ENCODE results near the gene SLFN5.
"Not testable (repeated sequence)": the region's sequence is repeated elsewhere in the genome, so short reads cannot be mapped to it uniquely, and the experiment has no call there.

The SLFN5 gene

DNA sequence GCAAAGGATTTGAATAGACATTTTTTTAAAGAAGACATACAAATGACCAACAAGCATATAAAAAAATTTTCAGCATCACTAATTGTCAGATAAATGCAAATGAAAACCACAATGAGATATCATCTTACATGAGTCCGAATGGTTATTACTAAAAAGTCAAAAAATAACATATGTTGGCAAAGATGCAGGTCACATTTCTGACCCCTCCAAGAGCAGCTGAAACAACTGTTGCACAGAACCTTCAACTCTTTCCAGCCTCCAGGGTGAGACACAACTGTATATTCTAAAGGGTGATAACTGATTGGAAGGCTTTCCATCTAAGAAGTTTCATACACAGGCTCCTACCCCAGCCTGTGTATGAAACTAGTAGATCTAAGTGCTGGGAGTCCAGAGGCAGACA lies 51.9 kb downstream of the SLFN5 start:
- DNase-seq: peak; percentile 26

DNA sequence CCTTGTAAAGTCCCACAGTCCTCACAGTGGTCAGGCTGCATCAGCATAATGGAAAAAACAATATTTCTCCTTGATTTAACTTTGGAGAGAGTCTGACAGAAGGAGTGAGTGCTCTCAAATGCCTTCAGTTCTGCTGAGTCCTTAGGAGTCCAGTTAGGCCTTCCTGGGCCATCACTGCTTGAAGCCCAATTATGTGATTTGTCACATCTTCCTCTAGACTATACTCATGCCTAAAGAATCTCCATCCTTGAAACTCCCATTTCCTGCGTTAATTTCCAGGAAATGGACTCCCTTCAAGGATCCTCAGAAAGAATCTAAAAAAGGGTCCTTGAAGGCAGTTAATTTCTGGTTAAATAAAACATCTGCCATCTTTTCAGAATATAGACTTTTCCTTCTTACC lies 52.8 kb downstream of the SLFN5 start:
- peak; percentile 50 for DNase-seq

DNA sequence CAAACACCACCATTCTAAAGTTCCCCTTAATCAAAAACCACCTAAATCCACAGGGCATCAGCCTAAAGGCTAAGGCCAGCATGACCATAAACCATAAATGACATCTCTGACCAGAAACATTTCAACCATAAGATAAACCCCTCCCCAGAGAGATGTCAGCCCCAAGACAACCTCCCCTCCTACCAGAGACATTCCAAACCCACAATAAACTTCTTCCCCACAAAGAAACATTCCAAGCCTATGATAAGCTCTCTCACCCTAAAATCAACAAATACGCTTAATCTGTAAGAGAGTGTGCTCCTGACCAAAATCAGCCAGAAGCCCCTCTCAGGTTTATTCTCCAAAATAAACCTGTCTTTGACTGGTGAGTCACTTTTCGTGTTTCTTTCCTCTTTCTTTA lies 54.8 kb downstream of the SLFN5 start:
- DNase-seq: peak; percentile 48

DNA sequence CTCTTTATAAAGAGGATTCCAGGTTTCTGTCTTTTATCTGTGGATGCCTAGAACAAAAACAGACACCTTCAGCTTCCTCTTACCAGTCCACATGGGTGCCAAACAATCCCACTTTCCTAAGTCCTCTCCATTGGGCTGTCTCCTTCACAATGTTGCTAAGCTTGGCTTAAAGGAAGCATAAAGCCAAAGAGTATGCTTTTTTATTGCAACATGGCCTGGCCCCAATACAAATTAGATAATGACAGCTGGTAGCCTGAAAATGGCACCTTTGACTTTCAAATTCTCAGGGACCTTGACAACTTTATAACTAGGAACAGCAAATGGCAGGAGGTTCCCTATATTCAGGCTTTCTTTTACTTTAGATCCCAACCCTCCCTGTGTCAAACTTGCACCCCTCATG lies 55.8 kb downstream of the SLFN5 start:
- DNase-seq: no peak

DNA sequence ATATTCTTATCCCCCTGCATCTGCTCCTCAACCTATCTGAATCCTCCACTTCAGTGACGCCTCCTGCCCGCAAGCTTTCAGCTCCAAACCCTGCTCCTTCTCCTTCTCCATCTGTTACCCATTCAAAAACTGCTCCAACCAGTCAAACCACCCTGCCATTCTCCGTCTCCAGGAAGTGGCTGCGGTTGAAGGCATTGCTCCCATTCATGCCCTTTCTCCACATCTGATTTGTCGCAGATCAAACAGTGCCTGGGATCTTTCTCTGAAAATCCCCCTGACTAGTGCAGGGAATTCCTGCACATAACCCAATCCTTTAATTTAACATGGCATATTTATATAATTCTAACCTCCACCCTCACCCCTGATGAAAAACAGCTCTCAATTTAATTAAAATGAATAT lies 56.3 kb downstream of the SLFN5 start:
- no peak for DNase-seq

DNA sequence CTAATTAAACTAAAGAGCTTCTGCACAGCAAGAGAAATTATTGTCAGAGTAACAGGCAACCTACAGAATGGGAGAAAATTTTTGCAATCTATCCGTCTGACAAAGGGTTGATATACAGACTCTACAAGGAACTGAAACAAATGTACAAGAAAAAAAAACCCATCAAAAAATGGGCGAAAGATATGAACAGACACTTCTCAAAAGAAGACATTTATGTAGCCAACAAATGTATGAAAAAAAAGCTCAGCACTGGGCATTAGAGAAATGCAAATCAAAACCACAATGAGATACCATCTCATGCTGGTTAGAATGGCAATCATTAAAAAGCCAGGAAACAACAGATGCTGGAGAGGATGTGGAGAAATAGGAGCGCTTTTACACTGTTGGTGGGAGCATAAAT lies 66.5 kb downstream of the SLFN5 start:
- not testable (repeated sequence) for DNase-seq

DNA sequence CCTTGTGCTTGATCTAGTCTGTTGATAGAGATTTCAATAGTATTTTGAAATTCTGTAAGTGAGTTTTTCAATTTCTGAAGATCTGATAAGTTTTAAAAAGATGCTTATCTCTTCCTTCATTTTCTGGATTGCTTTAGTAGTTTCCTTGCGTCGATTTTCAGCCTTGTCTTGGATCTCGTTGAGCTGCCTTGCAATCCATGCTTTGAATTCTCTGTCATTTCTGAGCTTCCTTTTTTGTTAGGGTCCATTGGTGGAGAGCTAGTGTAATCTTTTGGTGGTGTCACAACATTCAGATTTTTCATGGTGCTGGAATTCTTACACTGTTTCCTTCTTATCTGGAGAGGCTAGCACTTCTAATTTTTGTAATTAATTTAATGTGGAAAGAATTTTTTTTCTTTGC lies 69.5 kb downstream of the SLFN5 start:
- DNase-seq: no peak

DNA sequence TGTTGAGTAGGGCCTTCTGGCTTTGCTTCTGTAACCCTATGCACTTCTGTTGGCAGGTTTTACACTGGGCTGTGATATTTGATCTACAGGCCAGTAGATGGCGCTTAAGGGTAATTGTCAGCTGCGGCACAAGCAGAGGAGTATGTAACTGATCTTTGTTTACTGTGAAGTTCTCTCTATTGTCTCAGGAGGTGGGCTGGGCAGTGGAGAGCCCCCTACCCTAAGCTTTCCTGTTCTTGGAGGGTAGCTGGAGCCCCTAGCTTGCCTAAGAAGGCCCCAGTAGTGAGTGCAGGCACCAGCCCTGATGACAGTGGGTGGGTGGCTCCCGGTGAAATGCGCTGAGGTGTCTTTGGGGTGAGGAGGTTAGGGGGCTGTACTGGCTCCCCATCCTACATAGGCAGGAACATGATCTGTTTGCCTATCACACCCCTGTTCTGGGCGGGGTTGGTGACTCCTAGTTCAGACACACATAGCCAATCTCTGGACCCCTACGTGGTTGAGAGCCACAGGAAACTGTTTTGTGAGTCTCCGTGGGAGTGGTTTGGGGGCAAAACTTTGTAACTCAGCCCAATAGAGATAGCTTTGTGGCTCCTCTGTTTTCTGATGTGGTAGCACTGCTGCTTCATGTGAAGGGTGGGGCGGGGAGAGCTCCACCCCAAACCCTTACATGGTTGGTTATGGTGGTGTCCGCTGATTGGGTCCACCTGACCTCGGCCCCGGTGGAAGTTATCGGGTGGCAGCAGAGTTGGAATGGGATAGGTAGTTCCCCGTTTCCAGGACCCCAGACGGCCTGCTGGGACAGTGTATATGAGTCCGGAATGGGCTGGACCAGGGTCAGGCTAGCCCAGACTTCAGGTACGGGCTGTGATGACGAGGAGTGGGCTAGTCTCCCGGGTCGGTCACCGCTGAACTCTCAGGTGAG lies 70.2 kb downstream of the SLFN5 start:
- DNase-seq: peak; percentile 67

DNA sequence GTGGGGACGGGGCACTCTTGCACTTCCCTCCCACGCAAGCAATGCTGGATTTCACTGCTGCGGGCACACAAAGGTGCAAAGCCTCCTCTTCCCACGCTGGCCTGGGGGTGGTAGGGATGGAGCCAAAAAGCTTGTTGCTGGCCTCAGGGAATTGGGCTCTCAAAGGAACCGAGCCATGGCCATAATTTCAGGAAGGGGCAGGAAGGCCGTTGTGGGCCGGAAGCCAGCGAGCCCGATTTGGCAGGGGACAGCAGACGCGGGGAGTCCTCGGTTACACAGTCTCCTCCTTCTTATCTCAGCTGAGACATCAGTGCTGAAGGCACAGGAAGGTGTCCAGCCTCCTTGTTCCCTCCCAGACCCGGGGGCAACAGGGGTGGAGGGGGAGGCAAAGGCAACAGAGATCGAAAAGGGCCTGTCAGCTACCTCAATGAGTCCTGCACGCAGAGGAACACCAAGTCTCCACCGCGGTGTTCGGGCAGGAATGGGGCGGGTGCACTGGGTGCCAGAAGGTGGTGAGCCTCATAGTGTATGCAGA lies 71.1 kb downstream of the SLFN5 start:
- no peak for DNase-seq

DNA sequence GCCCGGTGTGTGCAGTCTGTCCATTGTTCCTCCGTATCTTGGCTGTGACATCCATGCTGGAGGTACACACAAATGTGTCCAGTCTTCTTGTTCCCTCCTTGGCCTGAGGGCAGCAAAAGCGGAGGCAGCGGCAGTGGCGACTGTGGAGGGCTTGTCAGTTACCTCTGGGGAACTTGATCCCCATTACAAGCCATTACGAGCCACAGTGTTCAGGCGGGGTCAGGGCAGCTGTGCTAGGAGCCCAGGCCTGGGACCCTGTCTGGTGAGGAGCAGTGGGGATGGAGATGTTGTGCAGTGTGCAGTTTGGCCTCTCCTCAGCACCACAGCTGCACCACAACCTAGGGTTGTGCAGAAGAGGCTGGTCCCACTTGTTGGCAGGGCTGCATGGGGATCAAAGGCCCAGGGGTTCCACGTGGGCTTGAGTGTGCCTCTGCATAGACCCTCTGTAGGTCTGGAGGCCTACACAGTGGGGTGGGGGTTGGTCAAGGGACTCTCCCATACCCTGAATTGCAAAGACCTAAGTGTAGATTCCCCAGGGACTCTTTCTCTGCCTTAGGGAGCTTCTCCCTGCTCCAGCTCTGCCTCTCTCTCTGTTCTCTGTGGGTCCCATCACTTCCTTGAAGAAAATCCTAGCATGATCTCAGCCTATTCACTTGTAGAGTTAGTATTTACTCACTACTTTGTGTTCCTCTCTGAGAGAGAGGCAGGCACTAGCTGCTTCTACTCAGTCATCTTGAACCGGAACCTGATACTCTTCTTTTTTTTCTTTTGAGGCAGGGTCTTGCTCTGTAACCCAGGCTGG lies 71.7 kb downstream of the SLFN5 start:
- DNase-seq: no peak

DNA sequence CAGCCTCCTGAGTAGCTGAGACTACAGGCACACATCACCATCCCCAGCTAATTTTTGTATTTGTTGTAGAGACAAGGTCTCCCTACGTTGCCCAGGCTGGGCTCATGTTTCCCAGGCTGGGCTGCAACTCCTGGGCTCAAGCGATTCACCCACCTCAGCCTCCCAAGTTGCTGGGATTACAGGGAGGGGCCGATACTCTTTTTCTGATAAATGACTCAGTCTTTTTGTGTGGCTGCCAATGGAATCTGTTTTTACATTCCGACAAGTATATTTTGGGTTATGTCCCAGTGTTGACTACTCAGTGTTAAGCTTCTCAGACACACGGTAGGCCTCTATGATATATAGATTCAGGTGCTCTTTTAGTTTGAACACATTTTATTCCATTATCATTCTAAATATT lies 72.4 kb downstream of the SLFN5 start:
- DNase-seq: peak; percentile 93

DNA sequence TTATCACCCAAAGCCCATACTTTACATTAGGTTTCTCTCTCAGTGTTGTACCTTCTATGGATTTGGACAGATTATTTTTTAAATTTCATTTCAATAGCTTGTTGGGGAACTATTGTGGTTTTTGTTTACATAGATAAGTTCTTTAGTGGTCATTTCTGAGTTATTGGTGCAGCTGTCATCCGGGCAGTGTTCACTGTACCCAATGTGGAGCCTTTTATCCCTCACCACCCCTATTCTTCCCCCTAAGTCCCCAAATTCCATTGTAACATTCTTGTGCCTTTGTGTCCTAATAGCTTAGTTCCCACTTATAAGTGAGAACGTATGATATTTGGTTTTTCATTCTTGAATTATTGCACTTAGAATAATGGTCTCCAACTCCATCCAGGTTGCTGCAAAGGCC lies 73.1 kb downstream of the SLFN5 start:
- DNase-seq: no peak

DNA sequence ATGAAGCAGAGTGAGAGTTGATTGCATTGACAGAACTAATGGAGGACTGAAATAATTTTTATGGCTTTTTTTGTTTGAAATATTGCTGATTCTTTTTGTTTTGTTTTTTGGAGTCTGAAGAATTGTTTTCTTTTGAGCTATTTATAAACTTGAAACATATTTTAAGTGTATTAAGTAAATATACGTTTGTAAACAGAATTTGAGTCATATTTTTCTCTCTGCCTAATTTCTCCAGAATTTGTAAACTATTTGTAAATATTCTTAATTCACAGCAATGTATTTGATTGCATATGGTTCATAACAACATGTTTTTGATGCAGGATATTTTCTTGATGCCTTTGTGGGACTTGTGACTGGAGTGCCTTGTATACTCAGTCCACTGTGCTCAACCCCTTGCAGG lies 79.9 kb downstream of the SLFN5 start:
- DNase-seq: no peak
